SH-SY5Y (cell line): Measurements from ENCODE around the gene RGS12.

Source experiments
- GATA2 ChIP-seq: IDR thresholded peaks from 2 replicates; pipeline ENCODE4 v1.6.1; 2011; ENCODE audit warnings: mild to moderate bottlenecking, low read depth, low read length
- GATA3 ChIP-seq: IDR thresholded peaks from 2 replicates; pipeline ENCODE4 v1.6.1; 2011; ENCODE audit warnings: low read depth, mild to moderate bottlenecking, low read length, moderate library complexity

DNA sequence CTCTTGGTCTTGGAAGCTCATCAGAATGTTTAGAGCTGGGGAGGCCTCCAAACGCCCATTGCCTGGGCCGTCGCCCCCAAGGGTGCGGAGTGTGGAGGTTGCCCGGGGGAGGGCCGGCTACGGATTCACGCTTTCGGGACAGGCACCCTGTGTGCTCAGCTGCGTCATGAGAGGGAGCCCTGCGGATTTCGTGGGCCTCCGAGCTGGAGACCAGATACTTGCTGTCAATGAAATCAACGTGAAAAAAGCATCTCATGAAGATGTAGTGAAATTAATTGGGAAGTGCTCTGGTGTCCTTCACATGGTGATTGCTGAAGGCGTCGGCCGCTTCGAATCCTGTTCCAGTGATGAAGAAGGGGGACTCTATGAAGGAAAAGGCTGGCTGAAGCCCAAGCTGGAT is 23.3 kb downstream of the RGS12 start:
- TF ChIP-seq GATA2 (no peak), GATA3 (no peak)
